ENCODE measurements around the gene PIWIL4.

DNA sequence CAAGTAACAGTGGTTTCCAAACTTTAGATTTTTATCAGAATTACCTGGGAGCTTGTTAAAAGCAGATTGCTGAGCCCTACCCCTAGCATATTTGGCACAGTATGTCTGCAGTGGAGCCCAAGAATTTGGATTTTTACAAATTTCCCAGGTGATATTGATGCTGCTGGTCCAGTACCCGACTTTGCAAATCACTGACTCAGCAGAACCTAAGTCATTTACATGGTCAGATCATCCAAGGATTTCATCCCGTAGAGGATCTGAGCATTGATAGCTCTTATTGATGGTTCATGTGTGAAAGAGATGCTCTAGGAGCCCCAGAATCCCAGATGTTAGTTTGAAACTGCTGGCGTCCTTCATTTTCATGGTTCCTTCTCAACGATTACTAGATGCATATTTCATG lies 48.9 kb upstream of the PIWIL4 start:
- TF ChIP-seq GATA3 (IDR thresholded peaks at IDR 0.05; ENCODE audit: low read depth, low read length) (no peak), GATA2 (IDR thresholded peaks at IDR 0.05; ENCODE audit: low read depth, low read length) (no peak)

All from SH-SY5Y (cell line).